HL-60 (cell line): Measurements from ENCODE around the gene PKP4.

Source experiments
- DNase-seq, 2 experiments: peaks; one replicate each; pipeline ENCODE4 v3.0.0-alpha.2; 2010 to 2020; ENCODE audit warnings: low read depth in 1 of 2, low spot score in 1 of 2
- H3K27ac ChIP-seq: fragments of 250-450 bp; sonication (Bioruptor Pico); replicated peaks from 2 replicates; pipeline ENCODE4 v1.5.1; 2020; ENCODE audit warnings: mild to moderate bottlenecking, moderate library complexity
- H3K27me3 ChIP-seq: fragments of 250-450 bp; sonication (Bioruptor Pico); 2 replicates; pipeline ENCODE4 v1.5.1; 2021; ENCODE audit warnings: mild to moderate bottlenecking, moderate library complexity; ENCODE audit not compliant: insufficient read depth, poor library complexity, severe bottlenecking
- H3K4me3 ChIP-seq: replicated peaks from 2 replicates; pipeline ENCODE4 v1.5.1; 2011; ENCODE audit warnings: mild to moderate bottlenecking, control low read depth, low read length; ENCODE audit not compliant: insufficient read depth
- GABPA ChIP-seq: IDR thresholded peaks from 2 replicates; pipeline ENCODE4 v1.6.1; 2012; ENCODE audit warnings: low read depth
- POLR2AphosphoS5 ChIP-seq: IDR thresholded peaks from 2 replicates; pipeline ENCODE4 v1.6.1; 2012; ENCODE audit warnings: low read depth
- SPI1 ChIP-seq: IDR thresholded peaks from 2 replicates; pipeline ENCODE4 v1.6.1; 2012; ENCODE audit warnings: low read depth, mild to moderate bottlenecking, borderline replicate concordance
- TF ChIP-seq, protein P1 (sequence below): IDR thresholded peaks from 2 replicates; pipeline ENCODE4 v1.6.1; 2012; ENCODE audit warnings: low read depth; ENCODE audit not compliant: insufficient replicate concordance
- TF ChIP-seq, protein P2 (sequence below): IDR thresholded peaks from one replicate; pipeline ENCODE4 v1.5.1; 2011; ENCODE audit warnings: low read length, control low read depth, inconsistent platforms; ENCODE audit not compliant: insufficient read depth

PKP4 gene

DNA sequence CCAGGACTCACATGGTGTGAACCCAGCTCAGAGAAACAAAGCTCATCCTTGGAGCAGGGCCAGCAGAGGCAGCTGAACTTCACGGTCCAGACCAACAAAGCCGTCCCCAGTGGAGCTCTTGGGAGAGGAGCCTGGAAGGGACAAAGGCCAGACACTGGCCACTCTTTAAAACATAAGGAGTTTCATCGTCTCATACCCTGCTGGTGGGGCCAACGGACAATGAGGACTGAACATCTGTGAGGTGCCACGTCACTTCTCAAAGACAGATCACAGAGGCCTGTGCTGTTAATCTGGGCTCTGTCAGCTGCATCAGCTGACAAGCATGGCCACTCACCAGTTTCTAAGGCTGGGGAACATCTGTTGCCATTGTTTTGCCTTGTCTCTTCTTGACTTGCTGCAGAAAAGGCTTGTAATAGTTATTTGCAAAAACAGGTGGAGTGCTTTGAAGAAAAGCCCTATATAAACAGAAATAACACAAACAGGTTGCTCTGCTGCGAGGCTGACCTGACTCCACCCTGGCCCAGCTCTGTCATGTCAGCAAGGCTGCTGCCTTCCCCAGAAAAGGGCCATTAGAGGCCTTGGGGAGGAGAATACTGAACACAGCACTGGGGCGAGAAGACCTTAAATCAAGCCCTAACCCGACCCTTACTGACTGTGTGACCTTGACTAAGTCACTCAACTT is 270.3 kb downstream of the PKP4 start:
- TF ChIP-seq, protein P1, sequence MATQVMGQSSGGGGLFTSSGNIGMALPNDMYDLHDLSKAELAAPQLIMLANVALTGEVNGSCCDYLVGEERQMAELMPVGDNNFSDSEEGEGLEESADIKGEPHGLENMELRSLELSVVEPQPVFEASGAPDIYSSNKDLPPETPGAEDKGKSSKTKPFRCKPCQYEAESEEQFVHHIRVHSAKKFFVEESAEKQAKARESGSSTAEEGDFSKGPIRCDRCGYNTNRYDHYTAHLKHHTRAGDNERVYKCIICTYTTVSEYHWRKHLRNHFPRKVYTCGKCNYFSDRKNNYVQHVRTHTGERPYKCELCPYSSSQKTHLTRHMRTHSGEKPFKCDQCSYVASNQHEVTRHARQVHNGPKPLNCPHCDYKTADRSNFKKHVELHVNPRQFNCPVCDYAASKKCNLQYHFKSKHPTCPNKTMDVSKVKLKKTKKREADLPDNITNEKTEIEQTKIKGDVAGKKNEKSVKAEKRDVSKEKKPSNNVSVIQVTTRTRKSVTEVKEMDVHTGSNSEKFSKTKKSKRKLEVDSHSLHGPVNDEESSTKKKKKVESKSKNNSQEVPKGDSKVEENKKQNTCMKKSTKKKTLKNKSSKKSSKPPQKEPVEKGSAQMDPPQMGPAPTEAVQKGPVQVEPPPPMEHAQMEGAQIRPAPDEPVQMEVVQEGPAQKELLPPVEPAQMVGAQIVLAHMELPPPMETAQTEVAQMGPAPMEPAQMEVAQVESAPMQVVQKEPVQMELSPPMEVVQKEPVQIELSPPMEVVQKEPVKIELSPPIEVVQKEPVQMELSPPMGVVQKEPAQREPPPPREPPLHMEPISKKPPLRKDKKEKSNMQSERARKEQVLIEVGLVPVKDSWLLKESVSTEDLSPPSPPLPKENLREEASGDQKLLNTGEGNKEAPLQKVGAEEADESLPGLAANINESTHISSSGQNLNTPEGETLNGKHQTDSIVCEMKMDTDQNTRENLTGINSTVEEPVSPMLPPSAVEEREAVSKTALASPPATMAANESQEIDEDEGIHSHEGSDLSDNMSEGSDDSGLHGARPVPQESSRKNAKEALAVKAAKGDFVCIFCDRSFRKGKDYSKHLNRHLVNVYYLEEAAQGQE = no peak
- TF ChIP-seq POLR2AphosphoS5 (no peak), SPI1 (no peak)
- Histone ChIP-seq H3K27me3 (no peaks in the 10 kb centered on the region), H3K27ac (no peak overlapping the region), H3K4me3 (no peak overlapping the region)
- no peak for DNase-seq

- no peak for DNase-seq
- H3K4me3 ChIP-seq = no peak overlapping the region
- TF ChIP-seq POLR2AphosphoS5 = no peak
- TF ChIP-seq, protein P2, sequence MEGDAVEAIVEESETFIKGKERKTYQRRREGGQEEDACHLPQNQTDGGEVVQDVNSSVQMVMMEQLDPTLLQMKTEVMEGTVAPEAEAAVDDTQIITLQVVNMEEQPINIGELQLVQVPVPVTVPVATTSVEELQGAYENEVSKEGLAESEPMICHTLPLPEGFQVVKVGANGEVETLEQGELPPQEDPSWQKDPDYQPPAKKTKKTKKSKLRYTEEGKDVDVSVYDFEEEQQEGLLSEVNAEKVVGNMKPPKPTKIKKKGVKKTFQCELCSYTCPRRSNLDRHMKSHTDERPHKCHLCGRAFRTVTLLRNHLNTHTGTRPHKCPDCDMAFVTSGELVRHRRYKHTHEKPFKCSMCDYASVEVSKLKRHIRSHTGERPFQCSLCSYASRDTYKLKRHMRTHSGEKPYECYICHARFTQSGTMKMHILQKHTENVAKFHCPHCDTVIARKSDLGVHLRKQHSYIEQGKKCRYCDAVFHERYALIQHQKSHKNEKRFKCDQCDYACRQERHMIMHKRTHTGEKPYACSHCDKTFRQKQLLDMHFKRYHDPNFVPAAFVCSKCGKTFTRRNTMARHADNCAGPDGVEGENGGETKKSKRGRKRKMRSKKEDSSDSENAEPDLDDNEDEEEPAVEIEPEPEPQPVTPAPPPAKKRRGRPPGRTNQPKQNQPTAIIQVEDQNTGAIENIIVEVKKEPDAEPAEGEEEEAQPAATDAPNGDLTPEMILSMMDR = no peak
- TF ChIP-seq SPI1 = no peak
- no peak for TF ChIP-seq GABPA
- TF ChIP-seq, protein P1 = no peak
- H3K27me3 ChIP-seq = no peaks in the 10 kb centered on the region
- no peak overlapping the region for H3K27ac ChIP-seq
These were observed 271.7 kb downstream of the PKP4 start for GRCh38 chr2:158728422-158728821.

DNA sequence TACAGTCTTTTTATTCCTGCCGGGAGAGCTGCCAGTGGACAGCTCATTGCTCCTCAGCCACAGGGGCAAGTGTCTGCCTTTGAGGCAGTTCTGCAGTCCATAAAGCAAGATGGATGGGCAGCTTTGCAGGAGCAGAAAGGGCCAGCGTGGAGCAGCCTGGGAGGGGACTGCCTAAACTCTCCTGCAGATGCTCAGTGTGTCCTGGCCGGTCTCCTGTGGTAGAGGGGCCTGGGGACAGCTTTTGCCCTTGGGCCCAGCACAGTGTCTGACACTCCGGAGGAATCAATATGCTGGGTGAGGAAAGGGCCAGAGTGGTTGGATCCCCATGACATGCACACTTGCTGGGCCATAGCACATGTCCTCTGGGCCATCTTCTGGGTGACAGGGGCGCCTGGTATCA is 272.7 kb downstream of the PKP4 start:
- no peak for DNase-seq
- no peak overlapping the region for H3K4me3 ChIP-seq
- H3K27ac ChIP-seq = no peak overlapping the region
- TF ChIP-seq, protein P2 = no peak
- TF ChIP-seq GABPA = no peak
- TF ChIP-seq, protein P1 = no peak
- no peak for TF ChIP-seq SPI1
- no peak for TF ChIP-seq POLR2AphosphoS5
- H3K27me3 ChIP-seq = no peaks in the 10 kb centered on the region
